ENCODE measurements around the gene CEACAM7.

DNA sequence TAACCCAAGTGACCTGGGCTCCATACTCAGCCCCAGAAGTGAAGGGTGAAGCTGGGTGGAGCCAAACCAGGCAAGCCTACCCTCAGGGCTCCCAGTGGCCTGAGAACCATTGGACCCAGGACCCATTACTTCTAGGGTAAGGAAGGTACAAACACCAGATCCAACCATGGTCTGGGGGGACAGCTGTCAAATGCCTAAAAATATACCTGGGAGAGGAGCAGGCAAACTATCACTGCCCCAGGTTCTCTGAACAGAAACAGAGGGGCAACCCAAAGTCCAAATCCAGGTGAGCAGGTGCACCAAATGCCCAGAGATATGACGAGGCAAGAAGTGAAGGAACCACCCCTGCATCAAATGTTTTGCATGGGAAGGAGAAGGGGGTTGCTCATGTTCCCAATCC is 6.1 kb upstream of the CEACAM7 start:
- no peak for TF ChIP-seq EZH2 (IDR thresholded peaks at IDR 0.05; ENCODE audit: insufficient read depth, poor library complexity, severe bottlenecking)
- TF ChIP-seq EZH2phosphoT487 (IDR thresholded peaks at IDR 0.05; ENCODE audit: insufficient read depth, low read depth): no peak

Measured in GM23248 (cell line).